Skeletal muscle tissue (tissue), 4 donors: ENCODE results near the gene AFAP1. TPM values are rescaled to one million over a fixed set of nuclear protein-coding genes. Genes with fewer than 3 reads are reported as not detected.

Source experiments
- H3K27ac ChIP-seq: one replicate; pipeline ENCODE4 v1.7.0; 2013; ENCODE audit warnings: mild to moderate bottlenecking, low read depth, low read length, inconsistent platforms
- H3K27me3 ChIP-seq, 3 donors: one replicate each; pipeline ENCODE4 v1.7.0; 2013; ENCODE audit warnings: low read length in 3 of 3; ENCODE audit not compliant: control insufficient read depth in 3 of 3, insufficient read depth in 3 of 3
- H3K36me3 ChIP-seq, 3 donors: one replicate each; pipeline ENCODE4 v1.7.0; 2013; ENCODE audit warnings: low read length in 3 of 3; ENCODE audit not compliant: control insufficient read depth in 3 of 3, insufficient read depth in 3 of 3
- H3K4me1 ChIP-seq, 3 donors: one replicate each; pipeline ENCODE4 v1.7.0; 2013; ENCODE audit warnings: low read length in 3 of 3, mild to moderate bottlenecking in 3 of 3; ENCODE audit not compliant: control insufficient read depth in 3 of 3, insufficient read depth in 3 of 3
- H3K4me3 ChIP-seq, 3 donors: one replicate each; pipeline ENCODE4 v1.7.0; 2013; ENCODE audit warnings: low read length in 3 of 3
- H3K9ac ChIP-seq, 3 donors: one replicate each; pipeline ENCODE4 v1.7.0; 2013; ENCODE audit warnings: low read length in 3 of 3, mild to moderate bottlenecking in 3 of 3, moderate library complexity in 2 of 3, low read depth in 1 of 3
- H3K9me3 ChIP-seq, 3 donors: one replicate each; pipeline ENCODE4 v1.7.0; 2013; ENCODE audit warnings: low read length in 3 of 3; ENCODE audit not compliant: control insufficient read depth in 3 of 3
- total RNA-seq: library from RNA; depleted of rRNA; stranded (reverse); fragments of >200 nt; gene quantifications from one replicate; pipeline ENCODE4 v1.2.3, GENCODE V29; 2014
- donor health status: Osteomylitis.

The AFAP1 gene
- total RNA-seq, 1 donor from 2014 or later: 29.2 TPM

DNA sequence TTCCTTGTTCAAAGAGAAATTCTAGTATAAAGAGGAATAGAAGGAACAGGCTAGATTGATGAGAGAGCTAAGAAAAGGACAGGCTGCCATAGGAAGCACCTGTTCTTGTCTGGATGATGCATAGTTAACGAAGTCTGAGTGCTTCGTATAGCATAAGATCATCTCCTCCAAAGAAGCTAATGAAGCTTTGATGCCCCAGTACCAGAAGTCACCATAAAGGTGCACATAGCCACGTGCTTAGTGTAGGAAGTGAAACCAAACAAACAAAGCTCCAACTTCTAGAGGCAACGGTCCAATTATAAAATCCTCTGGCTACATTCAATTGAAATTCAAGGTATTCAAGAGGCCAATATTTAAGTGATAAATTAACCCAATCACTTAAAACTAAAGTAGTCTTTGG is 31.0 kb downstream of the AFAP1 start:
- peaks cover 21 to 29% (median 25%) of the 10 kb centered on the region in 3 donors for H3K4me1 ChIP-seq
- H3K4me3 ChIP-seq: no peak overlapping the region
- no peaks in the 10 kb centered on the region for H3K27me3 ChIP-seq
- no peak overlapping the region for H3K27ac ChIP-seq
- no peaks in the 10 kb centered on the region for H3K9me3 ChIP-seq
- H3K9ac ChIP-seq: no peak overlapping the region
- H3K36me3 ChIP-seq: no peaks in the 10 kb centered on the region

DNA sequence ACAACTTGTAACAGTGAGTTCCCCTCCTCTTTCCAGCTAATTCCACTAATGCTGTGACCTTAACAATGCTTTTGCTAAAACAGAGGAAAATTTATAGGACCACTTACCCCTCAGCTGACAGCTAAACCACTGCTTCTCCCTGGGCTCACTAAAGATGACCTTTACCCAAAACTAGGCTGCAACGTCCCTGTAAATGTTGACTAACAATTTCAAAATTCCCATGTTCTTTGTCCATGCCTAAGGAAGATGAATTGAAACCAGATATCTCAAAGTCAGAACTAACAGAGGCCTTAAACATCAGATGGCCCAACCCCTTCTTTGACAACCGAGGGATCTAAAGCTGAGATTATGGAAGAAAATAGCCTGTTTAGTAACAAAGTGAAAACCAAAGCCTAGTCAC is 32.5 kb downstream of the AFAP1 start:
- Histone ChIP-seq H3K36me3 (no peaks in the 10 kb centered on the region), H3K4me1 (peaks cover 21 to 30% (median 26%) of the 10 kb centered on the region in 3 donors), H3K4me3 (no peak overlapping the region), H3K27me3 (no peaks in the 10 kb centered on the region), H3K9ac (no peak overlapping the region), H3K27ac (no peak overlapping the region), H3K9me3 (no peaks in the 10 kb centered on the region)

DNA sequence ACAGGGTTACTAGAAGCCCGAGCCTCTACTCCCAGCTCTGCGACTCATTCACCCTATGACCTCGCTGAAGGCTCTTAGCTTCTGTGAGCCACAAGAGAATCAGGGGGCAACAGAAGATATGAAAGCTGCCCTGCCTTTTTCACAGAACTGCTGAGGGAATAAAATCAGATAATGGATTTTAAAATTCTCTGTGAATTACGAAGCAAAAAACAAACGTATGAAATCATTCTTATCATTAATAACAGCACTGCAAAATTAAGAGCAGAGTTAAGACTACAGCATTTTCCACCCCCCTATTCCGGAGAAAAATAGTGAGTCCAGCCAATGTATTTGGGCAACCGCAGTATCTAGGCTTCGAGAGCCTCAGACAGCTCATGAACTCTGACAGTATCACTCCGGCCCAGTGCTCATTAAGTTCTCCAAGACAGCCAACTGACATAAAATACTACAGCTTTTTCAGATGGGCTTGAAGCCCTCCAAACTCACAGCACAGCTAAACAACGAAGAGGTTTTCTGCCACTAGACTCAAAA is 33.4 kb downstream of the AFAP1 start:
- Histone ChIP-seq H3K4me1 (peaks cover 21 to 26% (median 26%) of the 10 kb centered on the region in 3 donors), H3K9ac (no peak overlapping the region), H3K27me3 (no peaks in the 10 kb centered on the region), H3K9me3 (no peaks in the 10 kb centered on the region), H3K36me3 (no peaks in the 10 kb centered on the region), H3K27ac (no peak overlapping the region), H3K4me3 (no peak overlapping the region)

DNA sequence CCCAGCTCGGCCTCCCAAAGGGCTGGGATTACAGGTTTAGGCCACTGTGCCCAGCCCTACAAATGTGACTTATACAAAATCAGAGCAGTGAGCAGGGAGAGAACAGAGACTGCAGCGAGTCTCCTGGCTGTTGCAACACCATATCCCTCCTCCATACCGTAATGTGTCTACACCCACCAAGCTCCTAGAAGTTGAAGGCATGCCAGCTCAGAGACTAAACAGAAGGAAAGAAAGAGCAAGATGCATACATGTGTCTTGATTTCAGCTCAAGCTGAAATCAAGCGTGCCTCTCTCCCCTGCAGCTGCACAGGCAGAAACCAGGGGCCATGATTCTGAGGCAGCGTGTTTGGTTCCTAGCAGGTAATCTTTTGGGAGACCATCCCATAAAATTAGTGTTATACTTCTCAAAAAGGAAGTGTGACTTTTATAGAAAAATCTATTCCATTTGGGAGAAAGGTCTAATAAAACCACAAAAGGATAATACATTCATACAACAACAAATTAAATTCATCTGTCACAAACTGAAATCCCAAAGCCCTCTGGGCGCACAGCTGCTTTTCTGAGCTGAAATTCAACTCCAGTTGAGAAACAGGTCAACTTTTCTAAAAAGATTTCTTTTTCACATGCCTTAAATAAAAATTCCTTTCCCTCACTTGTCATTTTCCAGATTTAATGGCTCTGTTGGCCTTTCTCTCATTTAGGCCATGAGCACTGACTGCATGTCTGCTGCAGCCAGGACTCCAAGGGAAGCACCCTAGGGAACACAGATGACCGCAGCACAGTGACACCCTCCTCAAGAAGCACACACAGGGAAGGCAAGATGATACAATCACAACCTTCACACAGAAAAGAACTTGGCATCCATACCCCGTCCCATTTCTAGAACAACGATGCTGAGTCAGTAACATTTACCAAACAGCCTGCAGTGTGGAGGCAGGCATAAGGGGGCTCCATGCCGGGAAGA is 34.4 kb downstream of the AFAP1 start:
- peak overlapping the region in 1 of 3 donors; percentile 16 for H3K9ac ChIP-seq
- H3K27ac ChIP-seq: no peak overlapping the region
- H3K4me3 ChIP-seq: peak overlapping the region in 1 of 3 donors; percentile 11

DNA sequence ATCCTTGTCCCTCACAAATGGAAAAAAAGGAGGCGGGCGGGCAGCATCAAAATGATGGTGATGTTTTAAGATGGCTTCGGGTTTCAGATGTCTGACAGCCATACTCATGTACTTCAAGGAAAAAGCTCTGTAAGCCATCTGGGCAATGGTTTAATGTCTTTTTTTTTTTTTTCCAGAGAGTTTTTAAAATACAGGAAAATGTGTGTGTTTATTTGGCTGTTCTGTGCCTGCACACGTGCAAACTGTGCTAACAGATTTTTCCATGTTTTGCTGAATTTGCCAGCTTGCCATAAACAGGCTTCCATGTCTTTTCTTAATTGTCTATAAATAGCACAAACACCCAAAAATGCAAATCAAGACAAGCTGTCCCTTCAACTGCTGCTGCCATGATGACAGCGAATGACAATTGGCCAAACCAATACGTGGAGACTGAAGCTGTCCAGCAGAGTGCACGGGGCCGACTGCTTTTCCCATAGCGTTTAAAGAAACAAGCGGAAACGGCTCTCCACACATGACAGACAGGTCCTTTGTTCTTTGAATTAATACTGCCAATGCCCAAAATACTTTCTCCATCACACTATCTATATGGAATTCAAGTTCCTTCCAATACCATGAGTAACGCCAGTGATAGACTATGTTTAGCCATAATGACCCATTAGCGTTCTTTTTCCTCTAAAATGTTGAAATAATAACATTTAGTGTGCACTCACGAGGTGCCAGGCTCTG is 35.7 kb downstream of the AFAP1 start:
- no peak overlapping the region for H3K27ac ChIP-seq
- no peaks in the 10 kb centered on the region for H3K9me3 ChIP-seq
- peak overlapping the region in 1 of 3 donors; percentile 15 for H3K4me3 ChIP-seq
- peaks cover 13 to 20% (median 16%) of the 10 kb centered on the region in 3 donors for H3K4me1 ChIP-seq
- H3K9ac ChIP-seq: no peak overlapping the region
- no peaks in the 10 kb centered on the region for H3K36me3 ChIP-seq
- H3K27me3 ChIP-seq: peaks cover 0 to 3% (median 0%) of the 10 kb centered on the region in 3 donors

More for the DNA sequence above, 34.4 kb downstream of the AFAP1 start:
- Histone ChIP-seq H3K4me1 (peaks cover 13 to 23% (median 18%) of the 10 kb centered on the region in 3 donors), H3K9me3 (no peaks in the 10 kb centered on the region), H3K36me3 (no peaks in the 10 kb centered on the region), H3K27me3 (peaks cover 0 to 3% (median 0%) of the 10 kb centered on the region in 3 donors)

DNA sequence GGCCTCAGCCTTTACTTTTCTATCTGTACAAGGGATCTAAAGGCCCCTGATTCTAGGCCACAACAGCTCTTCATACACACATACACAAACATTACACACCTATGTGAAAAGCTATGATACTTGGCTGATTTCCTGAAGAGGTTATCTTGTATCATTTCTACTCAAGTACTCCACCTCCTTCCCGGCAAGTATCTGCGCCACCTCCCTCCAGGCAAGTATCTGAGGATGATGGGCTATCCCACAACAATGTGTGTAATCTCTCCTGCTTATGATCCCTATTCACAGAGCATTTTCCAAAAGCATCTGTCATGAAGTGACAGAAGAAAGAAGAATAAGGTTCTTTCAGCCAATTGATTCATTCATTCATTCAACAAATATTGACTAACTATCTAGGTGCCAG is 36.8 kb downstream of the AFAP1 start:
- H3K27ac ChIP-seq: no peak overlapping the region
- H3K9me3 ChIP-seq: no peaks in the 10 kb centered on the region
- H3K4me1 ChIP-seq: peaks cover 13 to 20% (median 16%) of the 10 kb centered on the region in 3 donors
- no peak overlapping the region for H3K9ac ChIP-seq
- H3K4me3 ChIP-seq: no peak overlapping the region
- peaks cover 0 to 3% (median 0%) of the 10 kb centered on the region in 3 donors for H3K27me3 ChIP-seq
- H3K36me3 ChIP-seq: no peaks in the 10 kb centered on the region

DNA sequence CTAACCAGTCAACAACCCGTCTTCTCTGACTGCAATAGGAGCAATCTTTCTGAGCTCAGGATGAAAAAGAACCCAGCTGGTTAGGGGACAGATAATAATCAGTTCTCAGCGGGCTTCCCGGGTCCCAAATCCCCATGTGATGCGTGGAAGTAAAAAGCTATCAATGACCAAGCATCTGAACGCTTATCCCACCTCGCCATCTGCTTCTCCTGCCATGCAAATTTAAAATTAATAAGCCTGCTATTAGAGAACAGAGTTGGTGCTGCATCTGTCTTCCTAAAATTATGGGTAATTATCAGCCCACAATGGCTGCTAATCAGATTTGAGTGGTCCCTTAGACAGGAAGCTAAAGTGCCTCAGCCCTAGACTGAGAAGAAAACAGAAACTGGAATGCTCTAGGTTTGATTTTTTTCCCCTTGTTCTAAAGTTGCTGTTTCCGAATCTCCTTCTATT is 37.5 kb downstream of the AFAP1 start:
- Histone ChIP-seq H3K36me3 (no peaks in the 10 kb centered on the region), H3K4me1 (peaks cover 13 to 20% (median 16%) of the 10 kb centered on the region in 3 donors), H3K9ac (no peak overlapping the region), H3K9me3 (no peaks in the 10 kb centered on the region), H3K27me3 (peaks cover 0 to 3% (median 0%) of the 10 kb centered on the region in 3 donors), H3K27ac (no peak overlapping the region), H3K4me3 (no peak overlapping the region)

DNA sequence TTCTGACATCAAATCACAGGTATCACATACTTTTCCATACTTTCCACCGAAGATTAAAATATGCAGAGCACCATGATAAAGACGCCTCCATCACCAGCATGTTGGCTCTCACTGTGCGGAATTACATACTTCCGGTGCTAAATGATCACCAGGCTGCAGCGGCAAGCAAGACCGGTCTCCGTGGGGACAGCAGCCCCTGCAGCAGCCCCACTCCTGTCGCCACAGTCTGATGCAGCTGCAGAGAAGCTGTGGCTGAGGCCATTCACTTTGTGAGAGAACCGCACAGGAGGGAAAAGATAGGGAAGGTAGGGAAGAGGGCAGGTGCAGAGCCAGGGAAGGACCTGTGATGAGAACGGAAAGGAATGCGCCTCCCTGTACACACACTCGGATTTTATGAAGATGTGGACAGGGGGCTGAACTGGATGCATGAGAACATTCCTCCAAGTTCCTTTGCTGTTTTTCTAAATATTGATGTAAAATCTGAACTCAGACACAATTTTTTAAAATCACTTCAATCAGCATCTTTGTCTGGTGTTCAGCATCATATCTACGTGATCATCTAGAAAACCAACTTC is 38.3 kb downstream of the AFAP1 start:
- H3K27ac ChIP-seq: no peak overlapping the region
- H3K27me3 ChIP-seq: peaks cover 0 to 3% (median 0%) of the 10 kb centered on the region in 3 donors
- H3K4me3 ChIP-seq: no peak overlapping the region
- H3K9ac ChIP-seq: no peak overlapping the region
- H3K9me3 ChIP-seq: no peaks in the 10 kb centered on the region
- H3K4me1 ChIP-seq: peaks cover 13 to 20% (median 13%) of the 10 kb centered on the region in 3 donors
- no peaks in the 10 kb centered on the region for H3K36me3 ChIP-seq

DNA sequence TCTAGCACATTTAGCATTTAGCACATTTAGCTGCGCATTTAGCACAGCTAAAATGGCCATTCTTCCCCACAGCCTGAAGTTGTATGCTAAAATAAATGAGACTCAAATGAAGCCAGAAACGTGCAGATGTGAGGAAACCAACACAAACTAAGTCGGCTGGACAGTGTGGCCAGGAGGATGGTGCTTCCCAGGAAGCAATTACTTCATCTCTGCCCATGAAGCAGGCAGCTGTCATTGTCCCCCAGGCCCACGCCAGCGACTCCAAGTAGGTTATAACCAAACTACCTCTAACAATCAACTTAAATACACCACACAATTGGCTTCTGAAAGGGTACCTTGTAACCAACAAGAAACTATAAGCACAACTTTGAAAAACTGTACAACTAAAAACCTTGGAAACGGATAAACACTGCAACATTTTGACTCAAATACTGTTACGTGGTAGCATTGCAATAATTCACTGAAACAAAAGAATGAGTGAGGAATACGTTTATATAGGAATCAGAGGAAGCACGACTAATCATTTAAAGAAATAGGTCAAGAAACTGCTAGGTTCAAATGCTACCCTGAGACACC is 39.2 kb downstream of the AFAP1 start:
- H3K4me3 ChIP-seq: no peak overlapping the region
- H3K27me3 ChIP-seq: peaks cover 0 to 3% (median 0%) of the 10 kb centered on the region in 3 donors
- no peaks in the 10 kb centered on the region for H3K36me3 ChIP-seq
- no peak overlapping the region for H3K9ac ChIP-seq
- H3K9me3 ChIP-seq: no peaks in the 10 kb centered on the region
- H3K27ac ChIP-seq: no peak overlapping the region
- H3K4me1 ChIP-seq: peaks cover 6 to 14% (median 7%) of the 10 kb centered on the region in 3 donors
